Measurements from ENCODE around the gene CD247.

- TF ChIP-seq POLR2AphosphoS5 (IDR thresholded peaks at IDR 0.05; ENCODE audit: borderline replicate concordance, low read depth, low read length) (no peak), EZH2 (IDR thresholded peaks at IDR 0.05) (no peak), FOXP2 (optimal IDR thresholded peaks at IDR 0.05; ENCODE audit: control extremely low read depth, extremely low read length, insufficient read depth) (no peak)
Measured at GRCh38 chr1:167401260-167401873, 117.0 kb downstream of the CD247 start.

Data from SK-N-MC (cell line).